Sigmoid colon (tissue), 7 donors: ENCODE results near the gene LARP6. TPM values are rescaled to one million over a fixed set of nuclear protein-coding genes. Genes with fewer than 3 reads are reported as not detected.
A peak's percentile ranks its signal among the peaks of the same experiment; 100 is the strongest.

Source experiments
- DNase-seq: peaks from one replicate; pipeline ENCODE4 v3.0.0-alpha.2; 2019
- H3K27ac ChIP-seq, 4 donors: fragments of 200-600 bp; sonication (generic); one replicate each; pipeline ENCODE4 v1.5.1; 2016 to 2019; ENCODE audit warnings: mild to moderate bottlenecking in 1 of 4
- H3K27me3 ChIP-seq, 3 donors: fragments of 200-600 bp; sonication (generic); one replicate each; pipeline ENCODE4 v1.5.1; 2019; ENCODE audit warnings: mild to moderate bottlenecking in 1 of 3
- H3K36me3 ChIP-seq, 4 donors: fragments of 200-600 bp; sonication (generic); one replicate each; pipeline ENCODE4 v1.5.1; 2016 to 2019
- H3K4me1 ChIP-seq, 4 donors: fragments of 200-600 bp; sonication (generic); one replicate each; pipeline ENCODE4 v1.5.1; 2017 to 2019
- H3K4me3 ChIP-seq, 4 donors: fragments of 200-600 bp; sonication (generic); one replicate each; pipeline ENCODE4 v1.5.1; 2017 to 2019; ENCODE audit warnings: mild to moderate bottlenecking in 2 of 4, moderate library complexity in 1 of 4
- H3K9me3 ChIP-seq, 4 donors: fragments of 200-600 bp in 3 of 4; sonication (generic) in 3 of 4; one replicate each; pipeline versions ENCODE4 v1.5.1 to v1.6.1; 2013 to 2019
- CTCF ChIP-seq, 4 experiments: fragments of 450-650 bp in 3 of 4; fragments of 200-600 bp in 1 of 4; IDR thresholded peaks; one replicate each; pipeline ENCODE4 v1.5.1; 2016 to 2019; ENCODE audit warnings: antibody characterized with exemption in 4 of 4, mild to moderate bottlenecking in 3 of 4, moderate library complexity in 2 of 4
- EP300 ChIP-seq, 4 donors: sonication (generic); formaldehyde crosslinking; IDR thresholded peaks; one replicate each; pipeline ENCODE4 v1.6.1; 2017; ENCODE audit warnings: antibody characterized with exemption in 4 of 4
- POLR2A ChIP-seq, 2 donors: fragments of 450-650 bp; IDR thresholded peaks; one replicate each; pipeline ENCODE4 v1.6.1; 2016; ENCODE audit warnings: antibody characterized with exemption in 2 of 2, mild to moderate bottlenecking in 2 of 2, moderate library complexity in 2 of 2
- POLR2AphosphoS5 ChIP-seq, 4 donors: sonication (generic); formaldehyde crosslinking; IDR thresholded peaks; one replicate each; pipeline ENCODE4 v1.6.1; 2017; ENCODE audit warnings: antibody characterized with exemption in 4 of 4
- WGBS, 2 donors: extraction: QIAGEN DNeasy Blood & Tissue Kit; methylation state at CpG; one replicate each; pipeline ENCODE4 v1.1.7; 2013; 5-methylcytosine and 5-hydroxymethylcytosine counted together
- intact Hi-C: fragments of 100-400 bp; cut with DNase I; formaldehyde crosslinking; loops from one replicate; pipeline ENCODE4 v1.15.1; 2023
- polyA plus RNA-seq, 3 donors: library from polyadenylated mRNA; stranded (reverse); fragments of 200-250 nt; gene quantifications; one replicate each; pipeline ENCODE4 v1.2.3, GENCODE V29; 2013
- total RNA-seq, 4 donors: library from RNA; depleted of rRNA; stranded (reverse); fragments of >200 nt; gene quantifications; one replicate each; pipeline ENCODE4 v1.1.0, GENCODE V29; 2016
- donor health status: healthy with polysubstance abuse.
- donor health status: Bipolar disorder and iron deficiency.
- donor health status: healthy.

Gene LARP6
- total and polyA plus RNA-seq, 7 donors: 1.2 to 26.6 (median 13.7) TPM

GRCh38 chr15:70796516-70797310 is 57.2 kb downstream of the LARP6 start:
- Histone ChIP-seq H3K9me3 (no peaks in the 10 kb centered on the region), H3K27me3 (no peaks in the 10 kb centered on the region), H3K4me1 (peaks cover 0 to 13% (median 12%) of the 10 kb centered on the region in 4 donors), H3K36me3 (no peaks in the 10 kb centered on the region), H3K4me3 (no peak overlapping the region), H3K27ac (no peak overlapping the region)
- TF ChIP-seq POLR2AphosphoS5 (IDR thresholded peaks at IDR 0.05): no peak
- no peak for TF ChIP-seq EP300 (IDR thresholded peaks at IDR 0.05)
- no peak for TF ChIP-seq POLR2A (IDR thresholded peaks at IDR 0.05)
- TF ChIP-seq CTCF (IDR thresholded peaks at IDR 0.05): no peak
- no peak for DNase-seq
- WGBS, 2 donors: 94 to 96% methylated on average over 14 of the region's 14 CpGs
- intact Hi-C loops: no loop called here

GRCh38 chr15:70795311-70795665 is 58.7 kb downstream of the LARP6 start:
- no peak for DNase-seq
- Histone ChIP-seq H3K36me3 (no peaks in the 10 kb centered on the region), H3K4me1 (peaks cover 0 to 8% (median 6%) of the 10 kb centered on the region in 4 donors), H3K27ac (peak overlapping the region in 2 of 4 donors; percentile 33 to 58), H3K27me3 (no peaks in the 10 kb centered on the region), H3K4me3 (no peak overlapping the region), H3K9me3 (no peaks in the 10 kb centered on the region)
- no peak for TF ChIP-seq POLR2AphosphoS5 (IDR thresholded peaks at IDR 0.05)
- no peak for TF ChIP-seq POLR2A (IDR thresholded peaks at IDR 0.05)
- no peak for TF ChIP-seq CTCF (IDR thresholded peaks at IDR 0.05)
- TF ChIP-seq EP300 (IDR thresholded peaks at IDR 0.05): no peak
- intact Hi-C loops: no loop called here
- WGBS, 2 donors: 66 to 67% methylated on average over 2 of the region's 2 CpGs

DNA sequence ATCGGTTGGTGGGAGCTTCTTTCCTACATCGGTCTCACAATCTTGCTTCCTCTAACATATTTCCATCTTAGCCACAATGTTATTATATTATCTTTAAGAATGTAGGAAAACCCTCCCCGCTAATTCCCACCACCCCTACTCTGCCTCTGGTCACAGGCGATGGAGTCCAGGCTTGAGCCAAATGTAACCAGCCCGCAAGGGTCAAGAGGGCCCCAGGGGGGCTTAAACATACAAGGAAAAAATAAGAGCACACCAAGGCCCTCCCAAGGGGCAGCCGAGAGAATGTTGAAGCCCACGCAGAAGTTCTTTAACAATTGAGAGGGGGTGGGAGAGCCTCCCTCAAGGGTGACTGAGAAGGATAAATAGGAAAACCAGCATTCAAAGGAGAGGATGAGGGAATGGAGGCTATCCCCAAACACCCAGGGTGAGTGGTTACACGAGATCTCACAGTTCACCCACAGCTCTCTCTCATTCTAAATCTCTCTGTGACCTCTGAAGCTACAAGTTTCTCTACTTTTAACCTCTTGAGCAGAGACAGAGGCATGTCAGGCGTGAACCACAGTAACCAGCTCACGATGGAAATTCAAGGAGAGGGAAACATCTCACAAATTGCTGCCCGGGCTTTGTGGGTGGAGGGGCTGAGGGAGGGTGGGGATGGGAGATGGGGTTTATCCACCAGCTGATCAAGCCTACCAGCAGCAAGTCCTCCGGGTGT is 59.2 kb downstream of the LARP6 start:
- H3K27me3 ChIP-seq: no peaks in the 10 kb centered on the region
- TF ChIP-seq POLR2AphosphoS5 (IDR thresholded peaks at IDR 0.05) (no peak), CTCF (IDR thresholded peaks at IDR 0.05) (no peak), POLR2A (IDR thresholded peaks at IDR 0.05) (no peak)
- H3K27ac ChIP-seq: peak overlapping the region in 2 of 4 donors; percentile 33 to 58
- intact Hi-C loops: no loop called here
- 88 to 93% methylated on average over 12 of the region's 12 CpGs for WGBS, 2 donors
- no peaks in the 10 kb centered on the region for H3K36me3 ChIP-seq
- H3K4me1 ChIP-seq: peaks cover 0 to 4% (median 1%) of the 10 kb centered on the region in 4 donors
- no peak for DNase-seq
- H3K9me3 ChIP-seq: no peaks in the 10 kb centered on the region
- no peak overlapping the region for H3K4me3 ChIP-seq

- Histone ChIP-seq H3K4me1 (no peaks in the 10 kb centered on the region), H3K4me3 (no peak overlapping the region), H3K36me3 (no peaks in the 10 kb centered on the region), H3K9me3 (no peaks in the 10 kb centered on the region), H3K27me3 (no peaks in the 10 kb centered on the region), H3K27ac (no peak overlapping the region)
- TF ChIP-seq CTCF (IDR thresholded peaks at IDR 0.05) (no peak), POLR2AphosphoS5 (IDR thresholded peaks at IDR 0.05) (no peak), EP300 (IDR thresholded peaks at IDR 0.05) (no peak), POLR2A (IDR thresholded peaks at IDR 0.05) (no peak)
- no peak for DNase-seq
- 85 to 86% methylated on average over 6 of the region's 6 CpGs for WGBS, 2 donors
- intact Hi-C loops: no loop called here
These were observed 60.3 kb downstream of the LARP6 start for GRCh38 chr15:70793694-70794093.
